C4-2B (cell line): ENCODE measurements around the gene ZNF710.
"Not testable (repeated sequence)": the region's sequence is repeated elsewhere in the genome, so short reads cannot be mapped to it uniquely, and the experiment has no call there.

Experiments used
- H3K27ac ChIP-seq: fragments of 450-650 bp; 2 replicates; pipeline ENCODE4 v1.5.1; 2017
- ZFX ChIP-seq: fragments of 450-650 bp; IDR thresholded peaks from 2 replicates; pipeline ENCODE4 v1.6.1; 2017
- TF ChIP-seq, protein P1 (sequence below): fragments of 450-650 bp; conservative IDR thresholded peaks from 2 replicates; pipeline ENCODE4 v1.5.1; 2017; ENCODE audit warnings: mild to moderate bottlenecking

Gene ZNF710

GRCh38 chr15:89967881-89968280 lies 33.2 kb upstream of the ZNF710 start:
- TF ChIP-seq, protein P1, sequence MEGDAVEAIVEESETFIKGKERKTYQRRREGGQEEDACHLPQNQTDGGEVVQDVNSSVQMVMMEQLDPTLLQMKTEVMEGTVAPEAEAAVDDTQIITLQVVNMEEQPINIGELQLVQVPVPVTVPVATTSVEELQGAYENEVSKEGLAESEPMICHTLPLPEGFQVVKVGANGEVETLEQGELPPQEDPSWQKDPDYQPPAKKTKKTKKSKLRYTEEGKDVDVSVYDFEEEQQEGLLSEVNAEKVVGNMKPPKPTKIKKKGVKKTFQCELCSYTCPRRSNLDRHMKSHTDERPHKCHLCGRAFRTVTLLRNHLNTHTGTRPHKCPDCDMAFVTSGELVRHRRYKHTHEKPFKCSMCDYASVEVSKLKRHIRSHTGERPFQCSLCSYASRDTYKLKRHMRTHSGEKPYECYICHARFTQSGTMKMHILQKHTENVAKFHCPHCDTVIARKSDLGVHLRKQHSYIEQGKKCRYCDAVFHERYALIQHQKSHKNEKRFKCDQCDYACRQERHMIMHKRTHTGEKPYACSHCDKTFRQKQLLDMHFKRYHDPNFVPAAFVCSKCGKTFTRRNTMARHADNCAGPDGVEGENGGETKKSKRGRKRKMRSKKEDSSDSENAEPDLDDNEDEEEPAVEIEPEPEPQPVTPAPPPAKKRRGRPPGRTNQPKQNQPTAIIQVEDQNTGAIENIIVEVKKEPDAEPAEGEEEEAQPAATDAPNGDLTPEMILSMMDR = no peak

GRCh38 chr15:89971592-89971997 lies 29.5 kb upstream of the ZNF710 start:
- H3K27ac ChIP-seq = no peak overlapping the region
- TF ChIP-seq, protein P1 = no peak; the same call in 1 of the 2 replicates
- TF ChIP-seq ZFX = no peak

More at GRCh38 chr15:89967881-89968280, 33.2 kb upstream of the ZNF710 start:
- no peak overlapping the region for H3K27ac ChIP-seq

DNA sequence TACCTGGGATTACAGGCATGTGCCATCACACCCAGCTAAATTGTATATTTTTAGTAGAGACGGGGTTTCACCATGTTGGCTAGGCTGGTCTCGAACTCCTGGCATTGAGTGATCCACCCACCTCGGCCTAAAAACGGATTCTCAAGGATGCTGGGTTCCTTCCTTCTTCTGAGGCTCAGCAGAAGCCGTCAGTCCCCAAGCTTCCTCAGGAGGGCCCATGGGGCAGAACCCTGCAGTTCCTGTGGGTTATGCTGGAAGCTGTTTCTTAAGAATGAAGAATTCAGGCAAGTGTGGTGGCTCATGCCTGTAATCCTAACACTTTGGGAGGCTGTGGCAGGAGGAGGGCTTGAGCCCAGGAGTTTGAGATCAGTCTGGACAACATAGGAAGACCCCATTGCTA lies 29.0 kb upstream of the ZNF710 start:
- H3K27ac ChIP-seq = no peak overlapping the region
- TF ChIP-seq, protein P1 = no peak
- TF ChIP-seq ZFX = no peak

DNA sequence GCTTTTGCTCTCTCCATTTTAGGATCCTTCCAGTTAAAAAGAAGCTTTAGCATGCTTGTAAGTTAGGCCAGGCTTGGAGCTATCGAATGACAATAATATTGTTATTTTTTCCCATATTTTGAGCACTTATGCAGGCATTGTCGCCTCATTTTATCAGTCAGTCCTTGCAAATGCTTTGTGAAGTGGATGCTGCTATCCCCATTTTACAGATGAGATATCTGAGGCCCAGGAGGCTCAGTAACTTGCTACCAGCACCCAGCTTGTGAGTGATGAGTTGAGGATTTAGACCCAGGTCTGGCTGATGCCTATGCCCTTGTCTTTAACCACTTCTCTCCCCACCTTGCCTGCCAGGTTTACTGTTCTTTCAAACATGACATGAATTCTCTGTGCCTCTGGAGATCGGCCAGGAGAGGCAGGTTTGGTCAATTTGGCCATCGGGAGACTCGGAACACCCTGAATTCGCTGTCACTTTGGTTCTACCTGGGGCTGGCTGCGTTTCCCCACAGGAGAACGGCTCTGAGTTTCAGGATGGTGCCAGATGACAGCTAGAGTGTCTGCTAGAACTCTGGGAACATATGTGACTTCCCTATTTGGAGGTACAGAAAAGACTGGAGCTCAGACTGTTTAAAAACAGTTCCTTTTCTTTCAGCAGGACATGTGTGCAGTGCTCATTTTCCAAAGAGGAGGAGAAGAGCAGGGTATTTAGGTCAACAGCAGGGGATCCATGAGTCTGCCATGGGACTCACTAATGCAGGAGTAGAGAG lies 25.5 kb upstream of the ZNF710 start:
- TF ChIP-seq ZFX = no peak
- TF ChIP-seq, protein P1 = no peak
- no peak overlapping the region for H3K27ac ChIP-seq

DNA sequence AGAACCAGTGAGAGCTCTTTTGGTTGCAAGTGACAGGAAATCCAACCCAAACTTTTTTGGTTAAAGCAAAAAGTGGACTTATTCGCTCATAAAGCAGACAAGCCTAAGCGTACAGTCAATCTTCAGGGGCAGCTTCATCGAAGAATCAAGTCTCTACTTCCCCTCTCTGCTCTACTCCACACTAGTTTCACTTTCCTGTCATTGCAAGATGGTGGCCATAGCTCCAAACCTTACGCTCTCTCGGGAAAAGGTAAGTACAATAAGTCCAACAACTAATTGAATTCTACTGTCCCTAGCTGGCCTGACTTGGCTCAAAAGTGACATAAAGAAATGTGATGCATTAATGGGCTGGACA lies 24.9 kb upstream of the ZNF710 start:
- TF ChIP-seq, protein P1 = no peak
- no peak for TF ChIP-seq ZFX
- H3K27ac ChIP-seq = no peak overlapping the region

- not testable (repeated sequence) for H3K27ac ChIP-seq
These were observed 23.3 kb upstream of the ZNF710 start for GRCh38 chr15:89977836-89978235.

DNA sequence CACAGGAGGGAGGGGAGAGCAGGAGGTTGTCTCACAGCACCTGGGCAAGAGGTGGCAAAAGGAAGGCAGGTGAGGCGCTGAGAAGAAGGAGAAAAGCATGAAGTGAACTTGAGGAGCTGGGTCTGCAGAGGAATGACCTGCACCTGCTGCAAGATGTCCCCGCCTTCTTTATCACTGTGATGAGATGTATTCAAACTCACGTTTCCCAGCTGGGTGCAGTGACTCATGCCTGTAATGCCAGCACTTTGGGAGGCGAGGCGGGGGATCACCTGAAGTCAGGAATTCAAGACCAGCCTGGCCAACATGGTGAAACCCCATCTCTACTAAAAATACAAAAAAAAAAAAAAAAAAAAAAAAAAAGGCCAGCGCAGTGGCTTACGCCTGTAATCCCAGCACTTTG lies 22.2 kb upstream of the ZNF710 start:
- H3K27ac ChIP-seq = no peak overlapping the region
- TF ChIP-seq ZFX = no peak
- TF ChIP-seq, protein P1 = no peak

DNA sequence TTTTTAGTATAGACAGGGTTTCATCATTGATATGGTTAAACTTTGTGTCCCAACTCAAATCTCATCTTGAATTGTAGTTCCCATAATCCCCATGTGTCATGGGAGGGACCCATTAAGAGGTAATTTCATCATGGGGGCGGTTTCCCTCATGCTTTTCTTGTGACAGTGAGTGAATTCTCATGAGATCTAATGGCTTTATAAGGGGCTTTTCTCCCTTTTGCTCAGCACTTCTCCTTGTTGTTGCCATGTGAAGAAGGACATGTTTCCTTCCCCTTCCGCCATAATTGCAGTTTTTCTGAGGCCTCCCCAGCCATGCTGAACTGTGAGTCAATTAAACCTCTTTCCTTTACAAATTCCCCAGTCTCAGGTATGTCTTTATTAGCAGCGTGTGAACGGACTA lies 20.2 kb upstream of the ZNF710 start:
- no peak for TF ChIP-seq ZFX
- TF ChIP-seq, protein P1 = no peak
- no peak overlapping the region for H3K27ac ChIP-seq
